GM12874 (cell line): Measurements from ENCODE around the gene BCL2L1.

ENCODE experiments used
- CTCF ChIP-seq: IDR thresholded peaks from 2 replicates; pipeline ENCODE4 v1.5.1; 2011; ENCODE audit warnings: low read depth, mild to moderate bottlenecking, control low read depth, low read length, moderate library complexity; ENCODE audit not compliant: insufficient read depth

Gene BCL2L1

DNA sequence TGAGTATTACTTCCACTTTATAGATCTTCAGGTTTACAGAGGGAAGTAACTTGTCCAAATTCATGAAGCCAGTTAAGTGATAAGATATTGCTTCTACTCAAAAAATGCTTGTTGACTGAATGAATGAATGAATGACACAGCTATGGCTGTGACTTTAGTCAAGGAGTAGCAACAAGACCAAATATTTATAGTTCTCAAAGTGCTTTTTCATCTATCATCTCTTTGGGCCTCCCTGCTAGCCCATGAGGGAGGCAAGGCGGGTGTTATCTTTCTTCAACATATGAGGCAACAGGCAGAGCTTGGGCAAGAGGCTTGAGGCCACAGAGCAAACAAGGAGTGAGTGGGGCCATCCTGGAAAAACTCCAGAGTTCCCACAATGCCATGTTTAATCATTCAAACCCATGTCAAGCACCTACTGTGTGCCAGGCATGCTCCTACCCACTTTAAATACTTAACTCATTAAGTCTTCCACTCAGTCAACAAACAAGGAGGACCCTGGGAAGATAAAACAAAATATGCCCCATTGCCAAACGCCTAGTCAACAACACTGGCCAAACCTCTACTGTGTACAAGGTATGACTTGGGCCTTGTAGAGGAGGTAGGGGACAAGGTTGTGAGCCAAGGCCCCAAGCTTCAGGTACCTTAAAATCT lies 15.9 kb downstream of the BCL2L1 start:
- TF ChIP-seq CTCF = no peak

GRCh38 chr20:31705598-31706597 lies 16.8 kb downstream of the BCL2L1 start:
- no peak for TF ChIP-seq CTCF

GRCh38 chr20:31705191-31705590 lies 17.5 kb downstream of the BCL2L1 start:
- TF ChIP-seq CTCF = no peak

- TF ChIP-seq CTCF = no peak
These were observed 18.2 kb downstream of the BCL2L1 start for GRCh38 chr20:31704225-31705119.

GRCh38 chr20:31701591-31701990 lies 21.1 kb downstream of the BCL2L1 start:
- no peak for TF ChIP-seq CTCF

GRCh38 chr20:31700747-31701146 lies 21.9 kb downstream of the BCL2L1 start:
- TF ChIP-seq CTCF = no peak
